ENCODE measurements around the gene GCK.

The GCK gene

DNA sequence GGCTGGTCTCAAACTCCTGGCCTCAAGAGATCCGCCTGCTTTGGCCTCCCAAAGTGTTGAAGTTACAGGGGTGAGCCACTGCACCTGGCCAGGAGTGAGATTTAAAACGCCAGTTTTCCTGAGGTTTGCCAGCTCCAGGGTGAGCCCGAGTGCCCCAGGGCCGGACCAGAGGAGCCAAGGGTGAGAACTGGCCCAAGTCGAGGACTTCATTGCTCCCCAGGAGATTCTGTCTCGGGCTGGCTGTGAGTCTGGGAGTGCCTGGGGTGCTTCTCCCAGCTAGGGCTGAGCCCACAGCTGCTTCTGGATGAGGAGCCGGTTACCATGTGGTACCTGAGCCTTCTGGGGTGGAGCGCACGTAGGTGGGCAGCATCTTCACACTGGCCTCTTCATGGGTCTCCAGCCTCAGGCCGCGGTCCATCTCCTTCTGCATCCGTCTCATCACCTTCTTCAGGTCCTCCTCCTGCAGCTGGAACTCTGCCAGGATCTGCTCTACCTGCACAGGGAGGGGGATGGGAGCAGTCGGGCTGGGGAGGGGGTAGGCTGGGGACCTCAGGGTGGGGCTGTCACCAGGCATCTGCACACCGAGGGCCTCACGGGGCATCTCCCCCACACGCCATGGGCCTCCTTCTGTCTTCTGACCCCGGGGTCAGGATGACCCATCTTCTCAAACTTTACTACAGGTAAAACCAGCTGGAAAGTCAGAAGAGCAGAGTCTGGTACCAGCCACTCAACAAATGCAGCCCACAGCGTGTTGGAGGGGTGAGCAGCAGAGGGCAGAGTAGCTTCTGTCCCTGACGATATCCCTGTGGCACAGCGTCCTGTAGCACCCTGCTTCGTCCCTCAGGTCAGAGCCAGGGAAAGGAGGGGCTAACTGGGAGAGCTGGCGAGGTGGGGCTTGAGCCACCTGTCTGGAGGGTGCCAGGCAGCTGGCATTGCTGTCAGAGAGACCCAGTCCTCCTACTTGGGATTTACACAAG lies 36.0 kb downstream of the GCK start:
- no peak for DNase-seq

DNA sequence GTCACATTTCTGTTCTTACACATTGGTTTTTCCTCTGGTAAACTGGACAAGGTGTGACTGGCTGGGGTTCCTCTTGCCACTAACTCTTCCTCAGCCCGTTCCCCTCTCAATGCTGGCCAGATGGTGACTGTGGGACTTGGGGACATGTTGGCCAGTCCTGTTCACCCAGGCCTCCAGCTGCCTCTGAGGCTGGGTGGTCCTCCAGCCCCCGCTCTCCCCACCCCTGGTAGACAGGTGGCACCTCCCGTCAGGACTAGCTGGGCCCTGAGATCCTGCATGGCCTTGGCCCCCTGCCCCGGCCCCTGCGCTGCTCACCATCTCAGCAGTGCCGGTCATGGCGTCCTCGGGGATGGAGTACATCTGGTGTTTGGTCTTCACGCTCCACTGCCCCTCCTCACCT lies 37.3 kb downstream of the GCK start:
- no peak for DNase-seq

DNA sequence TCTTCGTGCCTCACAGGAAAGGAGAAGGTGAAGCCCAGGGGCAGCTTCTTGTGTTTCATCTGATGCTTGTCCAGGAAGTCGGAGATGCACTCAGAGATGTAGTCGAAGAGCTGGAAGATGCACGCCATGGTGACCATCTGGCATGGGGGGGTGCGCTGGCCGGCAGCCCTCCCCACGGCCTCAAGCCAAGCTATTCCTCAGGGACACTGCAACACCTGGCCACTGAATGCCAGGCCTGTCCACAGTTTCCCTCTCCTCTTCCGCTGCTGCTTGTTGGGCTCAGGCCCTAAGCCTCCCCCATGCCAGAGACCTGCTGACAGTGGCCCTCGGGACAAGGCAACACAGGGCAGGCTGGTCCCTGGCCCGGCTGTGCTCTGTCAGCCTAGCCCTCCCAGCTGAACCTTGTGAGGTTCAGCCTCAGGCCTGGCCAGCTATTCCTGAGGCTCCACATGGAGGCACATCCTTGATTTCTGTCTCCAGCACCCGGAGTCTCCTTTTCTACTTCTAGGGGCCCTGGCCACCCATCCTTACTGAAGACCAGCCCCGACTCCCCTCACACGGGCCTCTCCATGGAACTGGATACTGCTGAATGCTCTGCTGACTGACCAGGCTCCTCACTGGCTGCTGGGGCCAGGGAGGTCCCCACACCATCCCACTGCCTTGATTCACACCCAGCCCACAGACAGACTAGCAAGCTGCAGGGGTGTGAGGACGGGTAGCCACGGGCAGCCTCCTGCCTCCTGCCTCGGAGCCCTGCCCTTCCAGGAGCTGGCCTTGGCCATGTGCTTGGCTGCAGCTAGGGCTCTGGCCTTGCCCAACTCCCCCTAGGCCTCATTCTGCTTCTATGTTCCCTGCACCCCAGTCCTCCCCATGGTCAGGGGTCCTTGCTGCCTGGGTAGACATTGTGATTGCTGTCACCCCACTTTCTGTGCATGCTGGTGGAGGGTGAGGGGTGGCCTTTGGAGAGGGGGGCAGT lies 38.0 kb downstream of the GCK start:
- DNase-seq = no peak

DNA sequence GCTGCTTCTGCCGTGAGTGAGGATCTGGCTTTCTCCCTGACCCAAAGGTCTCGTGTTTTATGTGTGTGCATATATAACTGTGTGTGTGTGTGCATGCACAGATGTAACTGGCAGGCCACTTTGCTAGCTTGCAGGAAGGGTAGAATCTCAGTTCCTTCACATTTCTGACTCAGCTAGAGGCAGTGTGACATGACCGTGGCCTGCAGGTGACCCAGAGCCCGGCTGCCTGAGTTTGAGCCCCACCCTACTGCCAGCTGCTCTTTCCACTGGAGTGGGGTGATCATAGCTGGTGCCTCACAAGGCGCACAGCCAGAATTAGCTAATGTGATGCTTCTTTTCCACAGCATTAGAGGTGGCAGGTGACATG lies 38.8 kb downstream of the GCK start:
- DNase-seq = no peak

DNA sequence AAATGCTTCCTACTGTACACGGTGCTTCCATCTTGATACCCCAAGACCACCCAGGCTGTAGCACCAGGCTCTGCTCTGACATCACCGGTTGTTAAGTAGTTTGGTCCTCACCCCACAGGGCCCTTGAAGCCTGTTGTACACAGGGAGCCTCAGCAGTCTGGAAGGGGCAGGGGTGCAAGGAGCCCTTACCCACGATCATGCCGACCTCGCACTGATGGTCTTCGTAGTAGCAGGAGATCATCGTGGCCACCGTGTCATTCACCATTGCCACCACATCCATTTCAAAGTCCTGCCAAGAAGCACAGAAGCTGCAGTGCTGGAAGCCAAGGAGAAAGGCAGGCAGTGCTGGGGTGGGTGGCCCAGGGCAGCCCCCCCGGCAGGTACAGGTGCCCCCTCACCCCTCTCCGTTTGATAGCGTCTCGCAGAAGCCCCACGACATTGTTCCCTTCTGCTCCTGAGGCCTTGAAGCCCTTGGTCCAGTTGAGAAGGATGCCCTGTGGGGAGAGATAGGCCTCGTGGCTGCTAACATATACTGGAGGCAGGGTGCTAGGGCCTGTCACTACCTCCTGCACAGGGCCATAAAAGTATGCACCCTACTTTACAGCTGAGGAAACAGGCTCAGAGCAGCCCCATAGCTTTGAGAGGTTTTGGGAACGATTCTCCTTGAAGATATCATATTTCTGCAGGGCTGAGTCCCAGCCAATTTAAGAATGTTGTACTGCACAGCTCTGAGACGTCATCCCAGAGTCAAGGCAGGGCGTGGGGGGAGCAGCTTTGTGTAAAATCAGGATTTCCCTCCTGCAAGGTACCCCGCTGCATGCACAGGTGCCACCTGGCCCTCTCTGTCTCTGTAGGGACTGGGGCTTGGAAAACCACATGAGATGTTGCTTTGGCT lies 39.4 kb downstream of the GCK start:
- no peak for DNase-seq

DNA sequence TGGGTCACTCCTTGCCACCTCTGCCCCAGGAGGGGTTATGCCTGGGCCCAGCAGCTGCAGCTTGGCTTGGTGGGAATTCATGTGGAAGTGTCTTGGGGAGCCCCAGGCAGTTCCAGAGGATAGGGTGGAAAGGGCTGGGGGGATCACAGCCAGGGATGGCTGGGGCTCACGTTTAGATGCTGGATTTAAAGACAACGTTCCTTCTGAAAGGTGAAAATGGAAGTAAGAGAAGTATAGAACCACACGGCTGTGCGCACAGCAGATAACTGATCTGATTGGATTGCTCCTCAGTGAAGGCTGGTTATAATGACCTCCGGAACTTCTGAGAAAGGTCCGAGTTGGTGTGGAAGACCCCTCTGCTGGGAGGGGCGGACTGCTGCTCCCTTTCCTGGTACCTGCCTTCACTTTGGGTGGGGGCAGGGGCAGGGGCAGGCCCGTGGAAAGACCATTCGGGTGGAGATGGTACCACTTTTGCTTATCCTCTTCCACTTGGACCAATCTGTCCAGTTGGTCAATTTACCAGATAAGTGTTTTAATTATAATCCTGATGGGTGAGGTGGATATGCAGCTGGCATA lies 40.2 kb downstream of the GCK start:
- DNase-seq = no peak

DNA sequence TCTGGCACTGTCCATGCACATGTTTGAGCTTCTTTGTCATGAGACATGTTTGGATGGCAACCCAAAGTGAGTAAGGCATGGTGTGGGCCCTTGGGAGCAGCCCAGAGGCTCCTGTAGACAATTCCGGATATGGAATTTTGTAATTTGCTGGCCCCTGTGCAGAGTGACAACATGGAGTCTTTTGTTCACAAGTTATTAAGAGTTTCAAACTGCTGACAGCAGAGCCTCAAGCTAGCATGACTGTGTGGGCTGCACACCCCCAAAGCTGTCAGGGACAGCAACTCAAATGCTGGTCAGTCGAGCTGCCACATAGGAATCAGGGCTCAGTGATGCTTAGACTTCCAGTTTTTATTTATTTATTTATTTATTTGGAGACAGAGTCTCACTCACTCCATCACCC lies 41.1 kb downstream of the GCK start:
- no peak for DNase-seq

DNA sequence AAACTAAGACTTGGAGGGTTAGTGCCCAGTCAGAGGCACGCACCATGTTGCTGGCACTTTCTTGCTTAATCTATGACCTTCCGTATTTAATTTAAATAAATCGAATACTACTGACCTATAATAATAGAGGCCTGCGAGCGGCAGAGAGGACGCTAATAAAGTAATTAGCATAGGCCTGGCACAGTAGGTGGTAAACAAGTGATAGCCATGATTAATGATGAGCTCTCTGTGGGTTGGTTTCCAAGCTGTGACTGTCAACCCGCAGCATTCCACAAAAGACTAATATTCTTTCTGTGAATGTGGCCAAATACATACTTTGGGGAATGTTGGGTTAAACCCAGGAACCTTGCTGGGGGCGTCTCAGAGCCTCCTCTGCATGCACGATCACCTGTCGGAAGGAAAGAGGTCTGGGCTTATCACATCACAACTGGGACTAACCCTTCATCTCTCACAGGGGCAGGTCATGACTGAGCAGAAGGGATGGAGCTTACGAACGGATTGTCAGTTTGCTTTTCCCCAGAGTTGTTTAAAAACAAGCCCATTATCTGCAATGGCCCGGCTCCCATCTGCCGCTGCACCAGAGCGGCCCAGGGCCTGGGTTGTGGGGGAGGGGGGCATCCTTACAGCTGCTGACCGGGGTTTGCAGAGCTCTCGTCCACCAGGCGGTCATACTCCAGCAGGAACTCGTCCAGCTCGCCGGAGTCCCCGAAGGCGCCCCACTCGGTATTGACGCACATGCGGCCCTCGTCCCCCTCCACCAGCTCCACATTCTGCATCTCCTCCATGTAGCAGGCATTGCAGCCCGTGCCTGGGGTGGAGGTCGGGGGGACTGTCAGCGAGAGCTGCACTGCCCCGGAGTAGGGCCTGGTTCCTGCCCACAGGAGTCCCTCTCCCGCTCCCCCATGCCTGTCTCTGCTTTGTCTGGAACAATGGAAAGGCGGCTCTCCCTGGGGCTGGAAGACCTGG lies 41.9 kb downstream of the GCK start:
- no peak for DNase-seq

DNA sequence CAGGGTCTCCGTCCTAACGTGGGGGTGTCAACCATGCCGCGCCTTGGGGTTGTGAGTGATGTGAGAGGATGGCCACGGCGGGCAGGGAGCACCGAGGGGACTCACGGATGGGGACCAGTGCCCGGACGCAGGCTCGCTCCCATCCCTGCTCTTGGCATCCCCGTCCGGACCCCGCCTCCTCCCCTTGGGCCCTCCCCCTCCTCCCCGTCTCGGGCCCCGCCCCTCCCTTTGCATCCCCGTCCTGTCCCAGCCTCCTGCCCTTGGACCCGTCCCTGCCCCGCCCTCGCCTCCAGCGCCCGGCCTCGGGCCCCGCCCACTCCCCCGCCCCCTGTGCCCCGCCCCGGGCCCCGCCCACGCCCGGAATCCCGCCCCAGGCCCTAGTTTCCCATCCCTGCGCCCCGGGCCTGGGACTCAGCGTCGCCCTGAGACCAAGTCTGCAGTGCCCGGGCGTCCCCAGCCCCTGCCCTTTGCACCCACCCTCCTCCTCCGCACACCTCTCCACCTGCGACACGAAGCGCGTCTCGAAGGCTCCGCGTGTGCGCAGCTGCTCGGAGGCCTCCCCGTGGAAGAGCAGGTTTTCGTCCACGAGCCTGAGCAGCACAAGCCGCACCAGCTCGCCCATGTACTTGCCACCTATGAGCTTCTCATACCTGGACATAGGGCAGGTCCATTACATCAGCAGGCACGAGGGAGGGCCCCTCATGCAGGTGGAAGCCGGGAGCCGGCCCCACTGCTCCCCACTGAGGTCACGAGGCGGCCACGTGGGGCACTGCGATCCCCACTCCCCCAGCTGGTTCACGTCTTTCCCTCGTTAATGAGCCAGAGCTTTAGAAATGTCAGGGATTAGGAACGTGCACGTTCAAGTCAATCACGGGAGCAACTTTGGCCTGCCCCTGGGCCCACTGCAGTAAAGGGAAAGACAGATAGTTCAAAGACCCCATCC lies 43.0 kb downstream of the GCK start:
- peak; percentile 28 for DNase-seq

DNA sequence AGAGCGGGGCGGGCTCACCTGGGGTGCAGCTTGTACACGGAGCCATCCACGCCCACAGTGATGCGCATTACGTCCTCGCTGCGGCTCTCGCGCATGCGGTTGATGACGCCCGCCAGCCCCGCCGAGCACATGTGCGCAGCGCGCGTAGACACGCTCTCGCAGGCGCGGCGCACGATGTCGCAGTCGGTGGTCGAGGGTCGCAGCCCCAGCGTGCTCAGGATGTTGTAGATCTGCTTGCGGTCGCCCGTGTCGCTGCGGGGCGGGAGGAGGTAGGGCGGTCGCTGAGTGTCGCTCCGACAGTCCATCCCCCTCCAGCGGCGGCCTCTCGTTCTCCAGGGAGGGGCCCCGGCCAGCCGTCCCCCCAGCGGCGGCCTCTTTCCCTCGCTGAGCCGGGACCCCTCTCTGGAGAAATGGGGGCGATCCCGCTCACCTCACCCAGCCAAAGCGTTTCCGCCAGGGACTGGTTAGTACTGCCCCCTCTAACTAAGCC lies 43.7 kb downstream of the GCK start:
- DNase-seq = peak; percentile 17

DNA sequence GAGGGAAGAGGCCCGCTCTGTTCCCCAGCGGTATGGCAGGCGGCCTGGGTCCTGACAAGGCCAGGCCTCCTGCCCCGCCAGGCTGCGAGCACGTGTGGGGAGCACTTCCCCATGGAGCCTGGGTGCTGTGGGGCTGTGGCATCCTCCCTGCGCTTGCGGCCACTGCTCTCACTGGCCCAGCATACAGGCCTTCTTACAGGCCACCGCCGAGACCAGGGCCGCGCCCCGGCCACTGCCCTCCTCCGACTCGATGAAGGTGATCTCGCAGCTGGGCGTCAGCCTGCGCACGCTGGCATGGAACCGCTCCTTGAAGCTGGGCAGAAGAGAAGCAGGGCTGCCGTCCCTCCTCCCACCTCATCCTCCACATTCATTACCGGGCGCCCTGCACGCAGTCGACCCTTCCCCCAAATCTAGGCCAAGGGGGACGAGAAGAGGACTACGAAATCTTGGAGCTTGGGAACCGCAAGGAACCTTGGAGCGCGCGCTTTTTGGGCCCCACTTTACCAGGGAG lies 44.2 kb downstream of the GCK start:
- DNase-seq = no peak

DNA sequence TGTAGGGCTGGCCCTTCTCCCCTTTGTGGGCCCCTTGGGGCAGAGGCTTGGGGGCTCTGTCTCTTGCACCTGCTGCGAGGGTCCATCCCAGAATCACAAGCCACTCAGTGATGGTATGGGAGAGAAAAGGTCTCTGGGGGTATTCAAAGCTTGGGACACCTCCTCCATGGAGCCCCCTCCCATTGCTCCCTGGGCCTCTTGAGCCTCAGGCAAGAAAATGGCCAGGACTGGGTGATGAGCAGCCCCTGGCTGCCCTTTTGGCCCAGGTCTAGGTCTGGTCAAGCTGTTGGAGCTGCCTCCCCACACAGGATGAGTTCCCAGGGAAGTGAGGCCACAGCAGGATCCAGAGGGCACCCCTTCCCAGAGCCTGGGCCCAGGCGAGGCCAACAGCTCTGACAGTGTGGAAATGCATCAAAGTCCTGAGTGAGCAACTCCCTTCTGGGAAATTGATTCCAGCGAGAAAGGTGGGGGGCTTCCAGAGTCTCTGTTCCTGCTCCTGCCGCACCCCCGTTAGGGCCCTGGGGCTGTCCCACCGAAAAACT lies 44.7 kb downstream of the GCK start:
- no peak for DNase-seq

DNA sequence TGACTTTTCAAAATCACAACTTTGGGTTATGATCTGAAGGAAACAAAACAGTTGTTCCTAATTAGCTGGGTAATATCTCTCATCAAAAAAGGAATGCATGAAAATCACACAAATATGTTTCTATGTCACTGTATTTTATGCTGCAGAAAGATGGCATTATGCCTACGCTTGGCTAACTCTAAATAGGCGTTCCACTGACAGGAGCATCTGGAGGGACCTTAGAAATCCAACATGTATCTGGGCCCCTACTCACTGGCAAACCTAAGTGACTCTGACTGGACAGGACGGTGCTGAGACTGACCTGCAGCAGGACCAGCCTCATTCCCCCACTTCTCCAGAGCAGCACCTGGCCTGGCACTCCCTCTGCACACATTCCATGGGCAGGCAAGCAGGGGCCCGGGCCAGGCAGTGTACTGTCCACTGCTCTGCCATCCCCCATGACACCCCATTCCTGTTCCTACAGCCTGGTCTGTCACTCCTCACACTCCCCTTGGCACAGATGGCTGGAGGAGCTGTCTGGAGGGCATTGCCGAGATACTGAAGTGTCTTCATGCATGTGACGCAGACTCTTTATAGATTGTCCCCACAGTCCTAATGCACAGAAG lies 45.5 kb downstream of the GCK start:
- no peak for DNase-seq

DNA sequence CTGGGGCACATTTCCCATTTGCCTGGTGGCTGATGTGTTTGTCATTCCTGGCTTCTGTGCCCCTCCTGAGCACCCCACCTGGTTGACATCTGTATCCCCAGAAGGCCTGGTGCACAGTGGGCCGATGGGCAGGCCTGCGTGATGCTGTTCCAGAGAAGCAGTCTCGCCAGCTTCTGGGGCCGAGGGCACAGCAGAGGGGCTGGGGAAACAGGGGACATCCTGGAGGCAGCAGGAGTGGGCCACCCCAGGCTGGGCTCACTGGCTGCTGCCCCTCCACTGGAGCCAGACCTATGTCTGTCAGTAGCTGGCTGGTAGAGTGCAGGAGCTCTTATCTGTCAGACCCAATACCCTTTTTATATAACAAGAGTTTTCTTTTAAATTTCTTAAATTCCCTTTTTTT lies 47.2 kb downstream of the GCK start:
- no peak for DNase-seq

DNA sequence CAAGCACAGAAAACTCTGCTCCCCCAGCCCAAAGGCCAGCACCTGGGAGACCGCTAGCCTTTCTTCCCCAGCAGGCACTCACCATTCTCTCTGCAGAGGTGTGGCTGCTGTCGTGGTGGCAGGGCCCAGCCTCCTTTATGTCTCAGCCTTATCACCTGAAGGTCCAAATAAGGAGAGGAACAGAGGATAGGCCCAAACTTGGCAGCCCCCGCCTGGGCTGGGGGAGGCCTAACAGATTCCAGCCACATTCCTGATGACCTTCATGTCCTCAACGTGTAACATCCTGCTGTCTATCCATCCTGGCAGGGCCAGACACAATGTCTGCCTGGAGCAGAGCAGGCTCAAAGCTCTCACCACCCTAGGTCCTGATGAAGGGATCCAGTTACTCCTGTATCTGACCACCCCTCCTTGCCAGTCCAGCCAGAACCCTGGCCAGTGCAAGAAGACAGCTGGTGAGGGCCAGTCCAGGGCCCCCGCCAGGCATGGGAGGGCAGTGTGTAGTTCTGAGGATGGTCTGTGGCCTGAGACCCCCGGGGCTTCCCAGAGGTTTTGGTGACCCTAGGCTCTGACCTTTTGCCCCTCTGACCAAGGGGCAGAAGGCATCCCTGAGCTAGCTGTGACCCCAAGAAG lies 47.9 kb downstream of the GCK start, which contains the start of gene MYL7:
MYL7 (minus strand) TSS at position 112 of the 630 bp plus-strand sequence; CDS start at position 85, 27 bp downstream.
- DNase-seq = no peak

DNA sequence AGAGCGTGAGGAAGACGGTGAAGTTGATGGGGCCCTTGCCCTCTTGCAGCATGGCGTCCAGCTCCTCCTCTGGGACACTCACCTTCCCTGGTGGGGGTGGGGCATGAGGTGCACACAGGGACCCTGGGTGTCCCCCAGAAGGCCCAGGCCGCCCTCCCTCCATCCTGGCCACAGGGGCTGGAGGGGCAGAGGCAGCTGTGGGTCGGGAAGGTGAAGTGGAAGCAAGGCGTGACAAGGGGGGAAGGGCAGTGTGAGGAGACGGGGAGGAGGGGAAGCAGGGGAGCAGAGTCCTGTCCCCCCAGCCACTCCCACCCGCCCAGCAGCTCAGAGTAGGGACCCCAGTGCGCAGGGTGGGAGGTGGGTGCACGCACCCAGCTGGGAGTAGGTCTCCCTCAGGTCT lies 48.9 kb downstream of the GCK start:
- DNase-seq = no peak

DNA sequence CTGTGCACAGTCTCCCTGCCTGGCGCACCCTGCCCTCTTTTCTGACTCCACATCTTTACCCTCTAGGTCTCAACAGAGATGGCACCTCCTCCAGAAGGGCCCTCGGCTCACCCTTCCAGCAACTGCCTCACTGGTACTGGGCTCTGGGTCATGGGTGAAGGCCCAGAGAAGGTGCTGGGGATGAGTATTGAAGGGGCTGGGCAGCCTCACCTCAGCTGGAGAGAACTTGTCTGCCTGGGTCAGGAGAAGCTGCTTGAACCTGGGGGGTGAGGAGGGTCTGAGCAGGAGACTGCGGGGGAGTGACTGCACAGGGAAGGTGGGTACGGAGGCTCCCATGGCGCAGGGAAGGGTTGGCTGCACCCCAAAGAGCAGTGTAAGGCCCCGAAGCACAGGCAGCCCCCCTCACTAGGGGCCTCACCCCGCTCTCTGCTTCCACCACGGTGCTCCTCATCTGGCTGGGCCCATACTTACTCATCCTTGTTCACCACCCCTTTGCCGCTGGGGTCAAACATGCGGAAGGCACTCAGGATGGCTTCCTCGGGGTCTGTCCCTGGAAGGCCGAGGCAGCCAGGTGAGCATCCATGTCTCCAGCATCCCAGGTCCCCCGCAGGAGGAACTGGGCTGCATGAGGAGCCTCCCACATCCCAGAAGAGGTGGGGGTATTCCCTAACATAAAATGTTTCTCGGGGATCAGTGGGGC lies 49.8 kb downstream of the GCK start:
- DNase-seq = no peak

All from activated effector memory CD4-positive, alpha-beta T cell treated with Interleukin-2 at 50 U/mL for 16 hours (primary cell).